ENCODE measurements around the gene PPIL1.

Gene PPIL1

GRCh38 chr6:36916126-36916525 is 41.5 kb upstream of the PPIL1 start (continued):
- TF ChIP-seq ELK4 (IDR thresholded peaks at IDR 0.05; ENCODE audit: borderline replicate concordance, low read depth, low read length): no peak
- TF ChIP-seq ZNF529 (tag by site-specific recombination; IDR thresholded peaks at IDR 0.05; ENCODE audit: insufficient replicate concordance): no peak

GRCh38 chr6:36915599-36915998 is 41.0 kb upstream of the PPIL1 start:
- ChIA-PET POLR2A (interaction anchor here (1.1 kb wide), 1 partner anchor 70 kb away, joined by 3 read pairs; the partner anchor contains the start of gene MTCH1), CTCF (interaction anchor here (0.6 to 4.1 kb wide), 3 partner anchors 46 to 144 kb away, joined by 3 to 19 read pairs (median 5); no protein-coding TSS in a partner anchor)
- no peaks in the 10 kb centered on the region for H3K4me1 ChIP-seq (ENCODE audit: control insufficient read depth, insufficient read depth, low read length)
- TF ChIP-seq HOXD13 (CRISPR knock-in tag; IDR thresholded peaks at IDR 0.05; ENCODE audit: borderline replicate concordance) (no peak), ZNF37A (tag by site-specific recombination; IDR thresholded peaks at IDR 0.05) (no peak), ZNF146 (tag by site-specific recombination; IDR thresholded peaks at IDR 0.05) (no peak), YY1 (tag by site-specific recombination; IDR thresholded peaks at IDR 0.05) (no peak), ZNF529 (tag by site-specific recombination; IDR thresholded peaks at IDR 0.05; ENCODE audit: insufficient replicate concordance) (no peak), ZNF239 (tag by site-specific recombination; IDR thresholded peaks at IDR 0.05) (no peak), ZNF629 (tag by site-specific recombination; IDR thresholded peaks at IDR 0.05) (no peak), TSHZ1 (tag by site-specific recombination; IDR thresholded peaks at IDR 0.05; ENCODE audit: borderline replicate concordance) (no peak), ZNF184 (tag by site-specific recombination; IDR thresholded peaks at IDR 0.05) (no peak), BCL11A (tag by site-specific recombination; IDR thresholded peaks at IDR 0.05; ENCODE audit: low read depth) (no peak), ZNF311 (tag by site-specific recombination; IDR thresholded peaks at IDR 0.05; ENCODE audit: borderline replicate concordance) (no peak), ZNF211 (tag by site-specific recombination; IDR thresholded peaks at IDR 0.05; ENCODE audit: low read depth) (no peak), ZNF639 (tag by site-specific recombination; IDR thresholded peaks at IDR 0.05) (no peak)
- H3K36me3 ChIP-seq (ENCODE audit: control insufficient read depth in 2 of 2, insufficient read depth in 1 of 2, low read length in 2 of 2): peaks cover 0 to 85% of the 10 kb centered on the region in 2 experiments
- H3K9me3 ChIP-seq (ENCODE audit: control insufficient read depth, insufficient read depth, low read depth, low read length): no peaks in the 10 kb centered on the region
- no peak overlapping the region for H3K27ac ChIP-seq (ENCODE audit: extremely low read depth, low read depth, low read length)
- H3K4me3 ChIP-seq (ENCODE audit: low read depth, low read length): no peak overlapping the region

- Histone ChIP-seq H3K4me1 (ENCODE audit: control insufficient read depth, insufficient read depth, low read length) (no peaks in the 10 kb centered on the region), H3K27ac (ENCODE audit: extremely low read depth, low read depth, low read length) (no peak overlapping the region), H3K36me3 (ENCODE audit: control insufficient read depth in 2 of 2, insufficient read depth in 1 of 2, low read length in 2 of 2) (peaks cover 0 to 73% of the 10 kb centered on the region in 2 experiments), H3K4me3 (ENCODE audit: low read depth, low read length) (no peak overlapping the region), H3K9me3 (ENCODE audit: control insufficient read depth, insufficient read depth, low read depth, low read length) (no peaks in the 10 kb centered on the region)
- ChIA-PET POLR2A (no interaction called here), CTCF (interaction anchor here (0.5 to 4.1 kb wide), 9 partner anchors 9 to 149 kb away, joined by 3 to 19 read pairs (median 4); partner anchors contain the start of genes C6orf89 and MTCH1)
- TF ChIP-seq ZNF473 (tag by site-specific recombination; IDR thresholded peaks at IDR 0.05) (no peak), CTCF (tag by site-specific recombination; IDR thresholded peaks at IDR 0.05) (0 out of 2 replicates have a peak, but pooled peaks have one; percentile 11)
Measured at GRCh38 chr6:36914227-36914794, 39.7 kb upstream of the PPIL1 start.

Measured in HEK293 (cell line).